Stimulated activated CD4-positive, alpha-beta T cell treated with anti-CD3 and anti-CD28 coated beads, Interleukin-1b, Interleukin-23, amount 100 ng/mL, for 48 hours (primary cell): ENCODE results near the gene XKR8.
"Not testable (repeated sequence)": the region's sequence is repeated elsewhere in the genome, so short reads cannot be mapped to it uniquely, and the experiment has no call there.

ENCODE experiments used
- DNase-seq: peaks from one replicate; pipeline ENCODE4 v3.0.0-alpha.2; 2020

The XKR8 gene

GRCh38 chr1:27993241-27993640, 33.5 kb downstream of the XKR8 start:
- DNase-seq, result peak; percentile 16

- DNase-seq, result no peak
These were observed 34.3 kb downstream of the XKR8 start for GRCh38 chr1:27994060-27994459.

- not testable (repeated sequence) for DNase-seq
These were observed 34.8 kb downstream of the XKR8 start for GRCh38 chr1:27994526-27994925.

- DNase-seq, result no peak
These were observed 39.3 kb downstream of the XKR8 start for GRCh38 chr1:27999055-27999454.

GRCh38 chr1:28002600-28002999, 42.8 kb downstream of the XKR8 start:
- no peak for DNase-seq

GRCh38 chr1:28003117-28003516, 43.3 kb downstream of the XKR8 start:
- not testable (repeated sequence) for DNase-seq

- no peak for DNase-seq
These were observed 51.2 kb downstream of the XKR8 start for GRCh38 chr1:28010969-28011368.
